ENCODE data around the gene PRKAB1. TPM values are rescaled to one million over a fixed set of nuclear protein-coding genes. Genes with fewer than 3 reads are reported as not detected.
"Not testable (repeated sequence)": the region's sequence is repeated elsewhere in the genome, so short reads cannot be mapped to it uniquely, and the experiment has no call there.

Gene PRKAB1
- total RNA-seq, 4 donors from 2014 or later, result 11.3 to 28.6 (median 15.1) TPM

DNA sequence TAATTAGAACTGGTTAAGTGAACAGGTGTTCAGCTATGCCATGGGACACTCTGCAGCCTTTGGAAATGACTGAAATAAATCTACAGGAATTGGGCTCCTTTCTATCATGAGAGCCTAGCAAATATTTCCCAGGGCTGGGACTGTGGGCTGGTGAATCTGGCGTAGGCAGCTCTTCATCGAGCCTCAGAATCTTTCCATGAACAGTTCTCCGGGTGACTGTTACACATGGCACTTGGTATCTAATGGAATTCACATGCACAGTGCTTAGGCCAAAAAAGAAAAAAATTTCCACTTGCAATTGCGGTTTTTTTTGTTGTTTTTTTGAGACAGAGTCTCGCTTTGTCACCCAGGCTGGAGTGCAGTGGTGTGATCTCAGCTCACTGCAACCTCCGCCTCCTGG is 32.1 kb downstream of the PRKAB1 start:
- DNase-seq (ENCODE audit: low spot score in 2 of 2), result no peak
- Histone ChIP-seq H3K9me3 (no peaks in the 10 kb centered on the region), H3K4me3 (no peak overlapping the region), H3K27ac (no peak overlapping the region), H3K27me3 (no peaks in the 10 kb centered on the region), H3K4me1 (no peaks in the 10 kb centered on the region), H3K36me3 (no peaks in the 10 kb centered on the region)
- TF ChIP-seq, protein P1, sequence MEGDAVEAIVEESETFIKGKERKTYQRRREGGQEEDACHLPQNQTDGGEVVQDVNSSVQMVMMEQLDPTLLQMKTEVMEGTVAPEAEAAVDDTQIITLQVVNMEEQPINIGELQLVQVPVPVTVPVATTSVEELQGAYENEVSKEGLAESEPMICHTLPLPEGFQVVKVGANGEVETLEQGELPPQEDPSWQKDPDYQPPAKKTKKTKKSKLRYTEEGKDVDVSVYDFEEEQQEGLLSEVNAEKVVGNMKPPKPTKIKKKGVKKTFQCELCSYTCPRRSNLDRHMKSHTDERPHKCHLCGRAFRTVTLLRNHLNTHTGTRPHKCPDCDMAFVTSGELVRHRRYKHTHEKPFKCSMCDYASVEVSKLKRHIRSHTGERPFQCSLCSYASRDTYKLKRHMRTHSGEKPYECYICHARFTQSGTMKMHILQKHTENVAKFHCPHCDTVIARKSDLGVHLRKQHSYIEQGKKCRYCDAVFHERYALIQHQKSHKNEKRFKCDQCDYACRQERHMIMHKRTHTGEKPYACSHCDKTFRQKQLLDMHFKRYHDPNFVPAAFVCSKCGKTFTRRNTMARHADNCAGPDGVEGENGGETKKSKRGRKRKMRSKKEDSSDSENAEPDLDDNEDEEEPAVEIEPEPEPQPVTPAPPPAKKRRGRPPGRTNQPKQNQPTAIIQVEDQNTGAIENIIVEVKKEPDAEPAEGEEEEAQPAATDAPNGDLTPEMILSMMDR (IDR thresholded peaks at IDR 0.05), result no peak
- TF ChIP-seq POLR2A (IDR thresholded peaks at IDR 0.05) (no peak), POLR2AphosphoS5 (IDR thresholded peaks at IDR 0.05) (no peak), EP300 (IDR thresholded peaks at IDR 0.05) (no peak)
- 86% methylated on average over 6 of the region's 6 CpGs for WGBS

DNA sequence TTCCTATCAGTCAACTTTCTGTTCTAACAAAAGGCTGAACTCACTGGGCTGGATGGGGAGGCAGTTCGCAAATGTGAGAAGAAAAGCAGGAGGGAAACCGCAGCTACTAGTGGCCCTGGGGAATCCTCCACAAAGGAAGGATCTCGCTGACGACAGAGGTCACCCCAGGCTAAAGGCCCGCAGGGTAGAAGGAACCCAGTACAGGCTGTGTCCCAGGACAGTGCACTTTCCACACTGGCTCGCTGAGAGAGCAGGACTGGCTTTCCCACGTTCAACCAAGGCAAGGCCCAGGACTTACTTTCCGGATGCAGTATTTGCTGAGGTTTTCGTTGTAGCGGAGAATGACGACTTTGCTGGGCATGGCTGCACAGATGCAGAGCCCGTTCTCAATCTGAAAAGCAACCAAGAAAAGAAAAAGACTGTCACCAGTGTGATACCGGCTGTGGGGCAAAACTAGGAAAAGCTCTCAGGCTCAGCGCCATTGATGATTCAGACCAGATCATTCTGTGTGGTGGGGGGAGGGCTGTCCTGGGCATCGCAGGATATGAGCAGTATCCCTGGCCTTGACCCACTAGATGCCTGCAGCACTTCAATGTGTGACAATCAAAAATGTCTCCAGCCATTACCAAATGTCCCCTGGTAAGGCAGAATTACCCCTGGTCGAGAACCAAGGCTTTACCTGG is 36.3 kb downstream of the PRKAB1 start:
- Histone ChIP-seq H3K27me3 (no peaks in the 10 kb centered on the region), H3K4me3 (no peak overlapping the region), H3K9me3 (no peaks in the 10 kb centered on the region), H3K36me3 (no peaks in the 10 kb centered on the region), H3K27ac (no peak overlapping the region), H3K4me1 (no peaks in the 10 kb centered on the region)
- no peak for DNase-seq (ENCODE audit: low spot score in 2 of 2)
- TF ChIP-seq EP300 (IDR thresholded peaks at IDR 0.05) (no peak), POLR2A (IDR thresholded peaks at IDR 0.05) (no peak), POLR2AphosphoS5 (IDR thresholded peaks at IDR 0.05) (no peak)
- TF ChIP-seq, protein P1 (IDR thresholded peaks at IDR 0.05), result no peak
- WGBS, result 76% methylated on average over 15 of the region's 16 CpGs

DNA sequence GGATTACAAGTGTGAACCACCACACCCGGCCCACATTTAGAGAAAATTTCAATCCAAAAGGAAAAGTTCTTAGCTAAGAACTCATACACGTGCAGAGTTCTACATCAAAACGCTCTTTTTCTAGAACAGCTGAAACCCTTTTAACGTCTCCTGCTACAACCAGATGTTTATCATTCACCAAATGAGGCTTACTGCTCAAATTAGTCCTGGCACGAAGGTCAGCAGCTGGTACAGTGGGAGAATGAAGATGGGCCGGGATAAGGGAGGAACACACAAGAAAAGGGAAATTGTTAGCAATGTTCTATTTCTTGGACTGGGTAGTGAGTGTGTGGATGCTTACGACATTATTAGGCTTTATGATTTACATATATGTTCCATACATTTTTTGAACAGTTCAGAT is 37.2 kb downstream of the PRKAB1 start:
- peaks cover under 1% of the 10 kb centered on the region for H3K36me3 ChIP-seq
- WGBS, result 76% methylated on average over 7 of the region's 7 CpGs
- no peaks in the 10 kb centered on the region for H3K27me3 ChIP-seq
- TF ChIP-seq POLR2AphosphoS5 (IDR thresholded peaks at IDR 0.05), result no peak
- TF ChIP-seq, protein P1 (IDR thresholded peaks at IDR 0.05), result no peak
- no peak for TF ChIP-seq POLR2A (IDR thresholded peaks at IDR 0.05)
- TF ChIP-seq EP300 (IDR thresholded peaks at IDR 0.05), result no peak
- no peak overlapping the region for H3K4me3 ChIP-seq
- no peak for DNase-seq (ENCODE audit: low spot score in 2 of 2)
- H3K4me1 ChIP-seq, result peaks cover under 1% of the 10 kb centered on the region
- H3K9me3 ChIP-seq, result no peaks in the 10 kb centered on the region
- no peak overlapping the region for H3K27ac ChIP-seq

- H3K36me3 ChIP-seq; H3K27ac ChIP-seq; H3K4me3 ChIP-seq; H3K9me3 ChIP-seq; H3K27me3 ChIP-seq; DNase-seq (ENCODE audit: low spot score in 2 of 2); H3K4me1 ChIP-seq: not testable (repeated sequence)
- WGBS, result 69% methylated on average over 1 of the region's 1 CpG
Measured at GRCh38 chr12:119706427-119706826, 38.5 kb downstream of the PRKAB1 start.

DNA sequence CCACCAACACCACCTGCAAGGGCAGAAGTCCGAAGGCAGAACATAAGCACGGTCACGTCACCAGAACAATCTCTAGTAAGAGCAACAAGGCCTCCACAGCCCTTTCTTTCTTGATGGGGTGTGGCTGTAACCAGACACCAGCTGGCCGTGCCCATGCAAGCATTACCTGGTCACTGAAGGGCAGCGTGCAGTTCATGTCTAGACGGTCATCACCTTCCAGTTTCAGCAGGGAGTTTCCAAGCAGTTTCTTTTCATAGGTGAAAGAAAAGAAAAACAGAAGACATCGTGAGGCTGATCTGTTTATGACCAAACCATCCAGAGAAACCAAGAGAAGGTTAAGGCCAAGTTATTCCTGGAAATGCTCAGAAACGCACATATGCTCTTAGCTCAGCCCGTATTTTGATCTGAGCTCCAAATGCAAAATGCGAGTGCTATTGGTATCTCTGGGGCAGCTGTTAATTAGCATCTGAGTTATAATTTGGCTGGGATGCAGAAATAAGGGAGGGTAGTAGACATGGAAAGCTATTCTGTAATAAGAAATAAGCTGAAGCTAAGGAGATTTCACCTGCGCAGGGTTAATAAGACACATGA is 42.5 kb downstream of the PRKAB1 start:
- DNase-seq (ENCODE audit: low spot score in 2 of 2), result no peak
- Histone ChIP-seq H3K36me3 (peaks cover 2% of the 10 kb centered on the region), H3K27me3 (no peaks in the 10 kb centered on the region), H3K4me1 (peaks cover 10% of the 10 kb centered on the region), H3K4me3 (no peak overlapping the region), H3K9me3 (no peaks in the 10 kb centered on the region), H3K27ac (no peak overlapping the region)
- TF ChIP-seq POLR2A (IDR thresholded peaks at IDR 0.05), result no peak
- WGBS, result 93% methylated on average over 11 of the region's 11 CpGs

- Histone ChIP-seq H3K9me3 (no peaks in the 10 kb centered on the region), H3K36me3 (peaks cover 2% of the 10 kb centered on the region), H3K27me3 (no peaks in the 10 kb centered on the region), H3K4me3 (no peak overlapping the region), H3K4me1 (peaks cover 15% of the 10 kb centered on the region), H3K27ac (no peak overlapping the region)
- TF ChIP-seq EP300 (IDR thresholded peaks at IDR 0.05), result no peak
- TF ChIP-seq, protein P1 (IDR thresholded peaks at IDR 0.05), result no peak
- TF ChIP-seq POLR2AphosphoS5 (IDR thresholded peaks at IDR 0.05), result no peak
- no peak for TF ChIP-seq POLR2A (IDR thresholded peaks at IDR 0.05)
- 82% methylated on average over 15 of the region's 15 CpGs for WGBS
- no peak for DNase-seq (ENCODE audit: low spot score in 2 of 2)
Measured at GRCh38 chr12:119710965-119711551, 43.1 kb downstream of the PRKAB1 start.
